ENCODE data around the gene ECD. TPM values are rescaled to one million over a fixed set of nuclear protein-coding genes. Genes with fewer than 3 reads are reported as not detected.

Gene ECD
- total and polyA plus RNA-seq, 4 experiments from 2014 or later, result 31.1 to 35.3 (median 33.5) TPM

- H3K4me3 Mint-ChIP-seq, result peak overlapping the region; percentile 87 to 96 (median 94)
- ChIA-PET CTCF (ENCODE audit: partially characterized antibody) (interaction anchor here (0.8 to 6.8 kb wide), 23 partner anchors 11 to 743 kb away, joined by 3 to 158 read pairs (median 6); partner anchors contain the start of genes ECD, FAM149B1, MRPS16 and NUDT13), POLR2A (ENCODE audit: partially characterized antibody) (interaction anchor here (0.5 to 3.6 kb wide), 23 partner anchors 11 to 1719 kb away, joined by 3 to 51 read pairs (median 6); partner anchors contain the start of genes ANXA7, CFAP70, DNAJB12 and DNAJC9)
- H3K4me1 ChIP-seq (ENCODE audit: insufficient read depth, low read length), result peaks cover 22% of the 10 kb centered on the region
- peak overlapping the region; percentile 52 to 95 for H3K4me3 ChIP-seq (ENCODE audit: low read length in 2 of 2)
- H3K36me3 ChIP-seq (ENCODE audit: insufficient read depth, low read length), result no peaks in the 10 kb centered on the region
- peak overlapping the region; percentile 87 for H3K27ac ChIP-seq (ENCODE audit: low read depth, low read length)
- intact Hi-C loops (cut with micrococcal nuclease), result loop anchor here (1.0 to 10.0 kb wide), 9 partner anchors 14 to 529 kb away; partner anchors contain the start of genes ANXA7, CFAP70, DNAJC9 and ECD
- peak; percentile 67 to 84 (median 71) for DNase-seq
- no peaks in the 10 kb centered on the region for H3K9me3 ChIP-seq (ENCODE audit: control insufficient read depth in 1 of 2, low read length in 2 of 2)
- H3K9me3 Mint-ChIP-seq, result peaks cover 0 to 4% (median 0%) of the 10 kb centered on the region in 8 donors
- H3K27ac Mint-ChIP-seq, result peak overlapping the region; percentile 91 to 99 (median 96)
- H3K27me3 Mint-ChIP-seq, result no peaks in the 10 kb centered on the region
- H3K27me3 ChIP-seq (ENCODE audit: insufficient read depth, low read length), result no peaks in the 10 kb centered on the region
- H3K4me1 Mint-ChIP-seq, result peaks cover 14 to 56% (median 29%) of the 10 kb centered on the region in 4 donors
- H3K36me3 Mint-ChIP-seq, result peaks cover 4 to 16% of the 10 kb centered on the region in 2 donors
Measured at GRCh38 chr10:73096041-73096448, 71.8 kb downstream of the ECD start.

DNA sequence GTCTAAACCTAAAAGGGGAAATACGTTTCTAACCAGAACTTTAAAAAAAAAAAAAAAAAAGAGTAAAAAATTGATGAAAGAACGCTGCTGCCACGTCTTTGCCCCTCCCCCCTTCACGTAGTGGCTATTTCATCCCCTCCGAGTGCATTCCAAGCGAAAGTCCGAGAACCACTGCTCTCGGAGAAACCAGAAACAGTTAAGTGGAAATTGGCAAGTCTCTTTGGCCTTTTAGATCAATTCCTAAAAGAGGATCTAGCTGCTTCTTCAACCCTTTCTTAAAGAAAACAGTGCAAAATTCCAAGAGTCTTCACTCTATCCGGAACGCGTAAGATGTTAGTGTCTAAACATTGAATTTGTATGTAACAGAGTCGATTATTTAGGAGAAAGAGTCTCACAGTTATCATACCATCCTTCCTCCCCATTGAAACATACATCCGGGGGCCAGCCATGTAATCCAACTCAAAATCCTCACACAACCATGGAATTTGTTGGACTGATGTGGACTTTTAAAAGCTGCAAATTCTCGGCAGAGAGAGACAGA lies 72.3 kb downstream of the ECD start:
- intact Hi-C loops (cut with micrococcal nuclease), result loop anchor here (1.0 to 10.0 kb wide), 9 partner anchors 15 to 529 kb away; partner anchors contain the start of genes ANXA7, CFAP70, DNAJC9 and ECD
- peak overlapping the region; percentile 87 to 96 (median 94) for H3K4me3 Mint-ChIP-seq
- H3K27me3 Mint-ChIP-seq, result no peaks in the 10 kb centered on the region
- H3K27me3 ChIP-seq (ENCODE audit: insufficient read depth, low read length), result no peaks in the 10 kb centered on the region
- peaks cover 14 to 56% (median 29%) of the 10 kb centered on the region in 4 donors for H3K4me1 Mint-ChIP-seq
- H3K9me3 ChIP-seq (ENCODE audit: control insufficient read depth in 1 of 2, low read length in 2 of 2), result no peaks in the 10 kb centered on the region
- ChIA-PET CTCF (ENCODE audit: partially characterized antibody) (interaction anchor here (0.7 to 6.8 kb wide), 25 partner anchors 11 to 829 kb away, joined by 3 to 158 read pairs (median 5); partner anchors contain the start of genes DNAJC9, ECD, FAM149B1 and MRPS16), POLR2A (ENCODE audit: partially characterized antibody) (interaction anchor here (0.5 to 3.6 kb wide), 21 partner anchors 11 to 1719 kb away, joined by 3 to 51 read pairs (median 6); partner anchors contain the start of genes CFAP70, DNAJB12, DNAJC9 and ECD)
- peak overlapping the region; percentile 87 for H3K27ac ChIP-seq (ENCODE audit: low read depth, low read length)
- peaks cover 0 to 4% (median 0%) of the 10 kb centered on the region in 8 donors for H3K9me3 Mint-ChIP-seq
- peaks cover 22% of the 10 kb centered on the region for H3K4me1 ChIP-seq (ENCODE audit: insufficient read depth, low read length)
- no peaks in the 10 kb centered on the region for H3K36me3 ChIP-seq (ENCODE audit: insufficient read depth, low read length)
- peak overlapping the region; percentile 91 to 99 (median 96) for H3K27ac Mint-ChIP-seq
- peak; percentile 41 to 59 (median 50) for DNase-seq
- H3K36me3 Mint-ChIP-seq, result peaks cover 4 to 15% of the 10 kb centered on the region in 2 donors
- H3K4me3 ChIP-seq (ENCODE audit: low read length in 2 of 2), result peak overlapping the region; percentile 52 to 95

- ChIA-PET CTCF (ENCODE audit: partially characterized antibody) (interaction anchor here (0.6 to 6.8 kb wide), 16 partner anchors 11 to 829 kb away, joined by 3 to 158 read pairs (median 8); partner anchors contain the start of genes DNAJC9, ECD, FAM149B1 and NUDT13), POLR2A (ENCODE audit: partially characterized antibody) (interaction anchor here (0.8 to 3.6 kb wide), 11 partner anchors 11 to 731 kb away, joined by 3 to 51 read pairs (median 6); partner anchors contain the start of genes CFAP70, DNAJC9, ECD and FAM149B1)
- peaks cover 0 to 4% (median 0%) of the 10 kb centered on the region in 8 donors for H3K9me3 Mint-ChIP-seq
- no peaks in the 10 kb centered on the region for H3K9me3 ChIP-seq (ENCODE audit: control insufficient read depth in 1 of 2, low read length in 2 of 2)
- intact Hi-C loops (cut with micrococcal nuclease), result loop anchor here (5.0 to 10.0 kb wide), 3 partner anchors 37 to 530 kb away; partner anchors contain the start of gene ANXA7
- peak overlapping the region; percentile 87 to 96 (median 94) for H3K4me3 Mint-ChIP-seq
- H3K4me1 Mint-ChIP-seq, result peaks cover 14 to 56% (median 29%) of the 10 kb centered on the region in 4 donors
- H3K36me3 ChIP-seq (ENCODE audit: insufficient read depth, low read length), result no peaks in the 10 kb centered on the region
- no peaks in the 10 kb centered on the region for H3K27me3 Mint-ChIP-seq
- peak overlapping the region; percentile 52 to 95 for H3K4me3 ChIP-seq (ENCODE audit: low read length in 2 of 2)
- H3K4me1 ChIP-seq (ENCODE audit: insufficient read depth, low read length), result peaks cover 22% of the 10 kb centered on the region
- peaks cover 4 to 14% of the 10 kb centered on the region in 2 donors for H3K36me3 Mint-ChIP-seq
- H3K27ac ChIP-seq (ENCODE audit: low read depth, low read length), result peak overlapping the region; percentile 87
- DNase-seq, result no peak
- H3K27ac Mint-ChIP-seq, result peak overlapping the region; percentile 91 to 99 (median 96)
- no peaks in the 10 kb centered on the region for H3K27me3 ChIP-seq (ENCODE audit: insufficient read depth, low read length)
Measured at GRCh38 chr10:73094986-73095480, 72.8 kb downstream of the ECD start.

- Histone ChIP-seq H3K27me3 (ENCODE audit: insufficient read depth, low read length) (no peaks in the 10 kb centered on the region), H3K4me1 (ENCODE audit: insufficient read depth, low read length) (peaks cover 26% of the 10 kb centered on the region), H3K9me3 (ENCODE audit: control insufficient read depth in 1 of 2, low read length in 2 of 2) (no peaks in the 10 kb centered on the region), H3K4me3 (ENCODE audit: low read length in 2 of 2) (no peak overlapping the region), H3K36me3 (ENCODE audit: insufficient read depth, low read length) (no peaks in the 10 kb centered on the region), H3K27ac (ENCODE audit: low read depth, low read length) (peak overlapping the region; percentile 87)
- peak overlapping the region in 7 of 8 donors; percentile 2 to 90 (median 34) for H3K4me3 Mint-ChIP-seq
- H3K36me3 Mint-ChIP-seq, result peaks cover 4 to 14% of the 10 kb centered on the region in 2 donors
- ChIA-PET CTCF (ENCODE audit: partially characterized antibody) (interaction anchor here (0.6 to 6.8 kb wide), 4 partner anchors 13 to 685 kb away, joined by 3 to 158 read pairs (median 29); partner anchors contain the start of genes ECD and FAM149B1), POLR2A (ENCODE audit: partially characterized antibody) (interaction anchor here (0.6 to 3.6 kb wide), 4 partner anchors 17 to 153 kb away, joined by 3 to 51 read pairs (median 4); partner anchors contain the start of genes DNAJC9 and NUDT13)
- H3K27me3 Mint-ChIP-seq, result no peaks in the 10 kb centered on the region
- H3K4me1 Mint-ChIP-seq, result peaks cover 14 to 56% (median 29%) of the 10 kb centered on the region in 4 donors
- H3K9me3 Mint-ChIP-seq, result peaks cover 0 to 4% (median 0%) of the 10 kb centered on the region in 8 donors
- H3K27ac Mint-ChIP-seq, result peak overlapping the region in 2 of 7 donors; percentile 62 to 91
- DNase-seq, result no peak
- intact Hi-C loops (cut with micrococcal nuclease), result loop anchor here (10.0 kb wide), 1 partner anchor 531 kb away; no protein-coding TSS in a partner anchor
Measured at GRCh38 chr10:73093922-73094850, 73.6 kb downstream of the ECD start.

- no peaks in the 10 kb centered on the region for H3K36me3 ChIP-seq (ENCODE audit: insufficient read depth, low read length)
- peak overlapping the region in 1 of 8 donors; percentile 64 for H3K4me3 Mint-ChIP-seq
- peaks cover 26% of the 10 kb centered on the region for H3K4me1 ChIP-seq (ENCODE audit: insufficient read depth, low read length)
- peaks cover 0 to 4% (median 0%) of the 10 kb centered on the region in 8 donors for H3K9me3 Mint-ChIP-seq
- H3K27me3 ChIP-seq (ENCODE audit: insufficient read depth, low read length), result no peaks in the 10 kb centered on the region
- H3K4me3 ChIP-seq (ENCODE audit: low read length in 2 of 2), result no peak overlapping the region
- intact Hi-C loops (cut with micrococcal nuclease), result loop anchor here (10.0 kb wide), 1 partner anchor 532 kb away; no protein-coding TSS in a partner anchor
- H3K36me3 Mint-ChIP-seq, result peaks cover 4 to 14% of the 10 kb centered on the region in 2 donors
- H3K27me3 Mint-ChIP-seq, result no peaks in the 10 kb centered on the region
- no peaks in the 10 kb centered on the region for H3K9me3 ChIP-seq (ENCODE audit: control insufficient read depth in 1 of 2, low read length in 2 of 2)
- ChIA-PET POLR2A (ENCODE audit: partially characterized antibody) (no interaction called here), CTCF (ENCODE audit: partially characterized antibody) (interaction anchor here (0.7 to 6.8 kb wide), 2 partner anchors 66 to 168 kb away, joined by 3 to 158 read pairs; no protein-coding TSS in a partner anchor)
- peaks cover 14 to 55% (median 28%) of the 10 kb centered on the region in 4 donors for H3K4me1 Mint-ChIP-seq
- H3K27ac Mint-ChIP-seq, result peak overlapping the region in 1 of 7 donors; percentile 41
- DNase-seq, result no peak
- H3K27ac ChIP-seq (ENCODE audit: low read depth, low read length), result no peak overlapping the region
Measured at GRCh38 chr10:73092830-73093229, 75.0 kb downstream of the ECD start.

DNA sequence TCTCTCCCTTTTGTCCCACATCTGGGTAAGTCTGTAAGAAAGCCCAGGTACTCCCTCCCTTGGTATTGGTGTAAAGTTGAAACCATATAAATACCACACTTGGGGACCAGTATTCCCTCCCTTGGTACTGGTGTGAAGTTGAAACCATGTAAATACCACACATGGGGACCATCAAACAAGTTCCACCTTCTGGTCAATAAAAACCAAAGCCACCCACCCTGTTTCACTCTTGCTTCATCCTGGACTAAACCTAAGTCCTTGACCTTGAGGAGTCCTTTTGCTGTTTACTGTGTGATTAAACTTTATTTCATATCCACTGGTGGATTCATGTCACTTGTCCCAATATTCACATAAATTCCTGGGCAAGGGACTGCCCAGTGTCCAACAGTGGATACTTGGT lies 79.5 kb downstream of the ECD start:
- POLR2A ChIA-PET (ENCODE audit: partially characterized antibody), result no interaction called here
- no peaks in the 10 kb centered on the region for H3K27me3 ChIP-seq (ENCODE audit: insufficient read depth, low read length)
- H3K4me3 ChIP-seq (ENCODE audit: low read length in 2 of 2), result no peak overlapping the region
- intact Hi-C loops (cut with micrococcal nuclease), result no loop called here
- no peak overlapping the region for H3K27ac ChIP-seq (ENCODE audit: low read depth, low read length)
- no peaks in the 10 kb centered on the region for H3K27me3 Mint-ChIP-seq
- H3K27ac Mint-ChIP-seq, result no peak overlapping the region
- peaks cover 4% of the 10 kb centered on the region for H3K4me1 ChIP-seq (ENCODE audit: insufficient read depth, low read length)
- no peaks in the 10 kb centered on the region for H3K36me3 ChIP-seq (ENCODE audit: insufficient read depth, low read length)
- H3K36me3 Mint-ChIP-seq, result peaks cover 2 to 4% of the 10 kb centered on the region in 2 donors
- no peak overlapping the region for H3K4me3 Mint-ChIP-seq
- no peak for DNase-seq
- no peaks in the 10 kb centered on the region for H3K9me3 ChIP-seq (ENCODE audit: control insufficient read depth in 1 of 2, low read length in 2 of 2)
- no peaks in the 10 kb centered on the region for H3K9me3 Mint-ChIP-seq
- CTCF ChIA-PET (ENCODE audit: partially characterized antibody), result no interaction called here
- H3K4me1 Mint-ChIP-seq, result peaks cover 6 to 14% (median 10%) of the 10 kb centered on the region in 4 donors

Data from CD4-positive, alpha-beta memory T cell (primary cell).